ENCODE results near the gene LNX2. TPM values are rescaled to one million over a fixed set of nuclear protein-coding genes. Genes with fewer than 3 reads are reported as not detected.

The LNX2 gene
- polyA plus RNA-seq (2014; cell fraction: cytosol; rRNA removed), result 5.9 and 6.0 TPM in 2 replicates
- 2.1 and 2.7 TPM in 2 replicates for polyA plus RNA-seq (2014; cell fraction: nucleus; rRNA removed)

DNA sequence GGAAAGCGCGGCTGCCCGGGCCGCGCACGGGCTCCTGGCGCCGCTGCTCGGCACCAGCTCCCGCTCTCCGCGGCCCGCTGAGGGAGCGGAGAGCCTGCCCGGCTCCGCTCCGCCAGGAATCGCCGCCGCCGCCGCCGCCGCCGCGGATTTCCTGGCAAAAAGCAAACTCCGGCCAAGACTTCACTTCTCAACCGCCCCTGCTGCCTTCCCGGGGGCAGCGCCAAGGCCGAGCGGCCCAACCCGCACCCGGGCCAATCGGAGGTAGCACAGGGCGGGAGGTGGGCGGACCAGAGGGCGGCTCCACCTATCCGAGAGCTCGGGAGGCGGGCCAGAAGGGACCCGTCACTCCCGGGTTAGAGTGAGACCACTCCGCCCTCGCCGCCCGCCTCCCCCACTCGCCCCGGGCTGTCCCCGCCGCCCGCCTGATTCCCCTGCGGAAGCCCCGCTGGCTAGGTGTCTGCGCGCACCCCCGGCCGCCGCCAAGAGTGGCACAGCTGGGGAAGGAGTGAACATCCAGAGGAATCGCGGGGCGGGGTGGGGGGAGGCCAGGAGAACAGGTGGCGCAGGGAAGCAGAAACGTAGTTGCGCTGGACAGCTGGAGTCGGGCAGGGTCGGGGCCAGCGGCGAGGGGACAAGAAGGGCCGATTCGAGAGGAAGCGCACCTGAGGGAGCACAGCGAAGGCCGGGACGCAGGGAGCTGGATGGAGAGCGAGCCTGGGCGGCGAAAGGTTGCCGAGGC is at the start of gene LNX2:
Gene LNX2, minus strand, starts transcription at position 153 of the 739 bp plus-strand sequence. CDS start 38,826 bp downstream, outside the sequence.
- peak; percentile 95 for DNase-seq (ENCODE audit: low spot score)

DNA sequence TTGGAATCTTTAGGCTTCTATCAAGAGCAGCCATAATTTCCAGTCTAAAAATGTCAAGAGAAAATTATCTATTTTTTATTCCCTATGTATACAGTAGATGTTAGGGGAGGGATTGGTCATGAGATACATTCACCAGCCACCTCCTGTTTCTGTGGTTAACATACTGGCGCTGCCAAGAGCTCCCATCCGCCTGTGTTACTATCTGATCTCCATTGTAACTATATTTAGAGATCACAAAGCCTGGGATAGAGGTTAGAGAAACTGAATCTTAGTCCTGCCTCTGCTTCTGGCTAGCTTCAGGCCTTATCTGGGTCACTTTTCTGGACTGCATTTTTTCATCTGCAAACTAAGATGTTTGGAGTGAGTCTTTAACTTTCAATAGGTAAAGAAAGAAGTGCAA is 47.6 kb upstream of the LNX2 start:
- no peak for DNase-seq (ENCODE audit: low spot score)

DNA sequence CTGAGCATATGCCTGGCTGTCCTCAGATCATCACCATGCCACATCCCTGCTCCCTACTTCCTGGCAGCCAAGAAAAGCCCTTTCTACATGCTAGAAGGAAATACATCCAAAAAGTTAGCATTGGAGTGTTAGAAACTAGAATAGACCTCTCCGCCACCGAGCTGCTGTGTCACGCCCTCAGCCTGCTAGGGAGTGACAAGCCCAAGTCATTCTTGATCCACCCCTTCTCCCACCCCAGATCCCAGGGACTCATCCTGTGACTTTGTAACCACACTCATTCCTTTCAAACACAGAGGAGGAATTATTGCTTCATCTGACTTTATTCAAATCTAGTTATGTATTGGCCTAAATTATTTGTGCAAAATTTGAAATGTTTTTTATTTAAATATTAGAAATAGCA is 46.6 kb upstream of the LNX2 start:
- DNase-seq (ENCODE audit: low spot score), result no peak

DNA sequence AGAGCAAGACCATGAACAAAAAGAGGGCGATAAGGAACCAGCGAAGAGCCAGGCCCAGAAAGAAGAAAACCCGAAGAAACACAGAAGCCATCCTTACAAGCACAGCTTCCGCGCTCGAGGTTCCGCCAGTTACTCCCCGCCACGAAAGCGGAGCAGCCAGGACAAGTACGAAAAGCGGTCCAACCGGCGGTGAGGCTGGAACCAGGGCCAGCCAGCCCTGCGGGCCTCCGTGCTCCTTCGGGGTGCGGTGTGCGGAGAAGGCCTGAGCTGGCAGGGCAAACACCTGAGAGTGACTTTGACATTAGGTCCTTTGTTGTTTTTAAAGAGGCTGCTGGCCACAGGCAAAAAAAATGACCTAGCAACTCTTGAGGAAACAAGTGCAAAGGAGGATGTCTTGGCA is 45.4 kb upstream of the LNX2 start:
- no peak for DNase-seq (ENCODE audit: low spot score)

DNA sequence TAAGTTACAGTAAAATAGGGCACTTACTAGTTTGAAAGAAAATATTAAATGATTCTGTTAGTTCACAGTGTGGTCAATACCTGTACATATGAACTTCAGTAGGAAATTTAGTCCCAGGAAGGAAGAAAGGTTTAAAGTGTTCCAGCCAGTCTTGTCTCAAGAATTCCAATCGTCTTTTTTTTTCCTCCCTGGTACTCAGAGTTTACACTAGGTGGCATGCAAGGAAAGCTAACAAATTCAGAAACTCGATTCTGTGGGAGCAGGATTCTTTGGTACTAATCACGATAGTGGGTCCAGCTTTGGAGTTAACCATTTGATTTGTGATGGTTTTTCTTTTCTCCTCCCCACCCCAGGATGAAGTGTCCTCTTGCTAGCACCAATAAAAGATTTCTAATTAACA is 45.0 kb upstream of the LNX2 start:
- DNase-seq (ENCODE audit: low spot score), result no peak

DNA sequence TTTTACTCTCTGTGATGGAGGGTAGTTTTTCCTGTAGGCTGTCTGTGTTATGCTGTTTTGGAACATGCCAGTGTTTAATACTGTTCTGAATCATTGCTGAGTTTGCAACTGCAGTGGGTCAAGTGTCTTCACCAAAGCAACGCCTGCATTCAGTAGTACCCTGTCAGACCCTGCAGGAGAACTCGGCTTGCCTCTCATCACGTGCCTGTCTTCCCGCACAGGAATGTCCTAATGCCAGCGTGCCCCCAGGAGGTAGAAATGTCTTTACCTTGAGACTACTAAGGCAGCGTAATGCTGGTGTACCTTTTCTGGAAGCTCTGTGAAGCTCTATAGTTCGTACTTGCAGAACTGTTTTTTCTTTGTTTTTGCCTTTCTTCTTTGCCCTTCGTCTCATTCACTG is 43.6 kb upstream of the LNX2 start:
- no peak for DNase-seq (ENCODE audit: low spot score)

DNA sequence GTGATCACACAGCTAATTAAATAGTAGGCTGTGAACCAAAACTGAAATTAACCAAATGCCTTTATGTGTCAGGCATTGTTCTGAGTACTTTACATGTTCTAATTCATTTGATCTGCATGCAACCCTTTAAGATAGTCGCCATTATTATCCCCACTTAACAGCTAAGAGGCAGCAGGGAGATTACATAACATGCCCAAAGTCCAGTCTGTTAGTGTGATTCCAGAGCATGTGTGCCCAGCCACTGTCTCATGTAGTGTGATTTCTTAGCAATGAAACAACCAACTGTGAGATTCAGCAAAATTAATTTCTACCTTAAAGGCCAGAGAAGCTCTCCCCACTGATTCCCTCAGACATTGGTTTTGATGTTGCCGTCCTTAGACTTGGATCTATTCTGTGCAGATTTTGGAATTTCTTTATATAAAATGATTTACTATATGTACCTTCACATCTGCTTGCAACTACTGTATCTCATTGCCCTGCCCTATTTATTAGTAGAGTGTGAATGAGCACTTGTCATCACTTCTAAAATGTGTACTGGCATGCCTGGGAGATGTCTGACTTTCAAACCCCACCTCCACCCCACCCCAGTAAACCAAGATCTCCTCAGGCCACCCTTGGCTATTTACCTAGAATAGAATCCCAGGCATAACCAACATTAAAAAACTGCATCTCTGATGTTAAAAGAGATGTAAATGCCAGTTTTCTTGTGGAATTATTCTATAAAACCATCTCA is 42.6 kb upstream of the LNX2 start:
- DNase-seq (ENCODE audit: low spot score), result no peak

DNA sequence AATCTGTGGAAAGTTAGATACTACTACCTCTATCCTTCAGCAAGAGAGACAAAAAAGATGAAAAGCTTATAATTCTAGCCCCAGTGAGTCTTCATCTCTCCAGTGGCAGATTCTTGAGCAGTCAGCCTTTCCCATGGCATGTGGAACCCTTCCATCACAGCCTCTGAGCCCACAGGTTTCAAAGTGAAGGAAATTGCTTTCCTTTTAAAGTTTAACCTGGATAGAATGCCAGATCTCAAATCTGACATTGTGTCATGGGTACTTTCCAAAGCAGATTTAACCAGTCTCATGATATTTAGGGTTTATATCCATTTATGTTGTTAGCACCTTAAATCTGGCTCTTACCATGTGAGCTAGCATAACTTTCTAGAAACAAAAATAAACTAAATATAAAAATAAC is 40.7 kb upstream of the LNX2 start:
- DNase-seq (ENCODE audit: low spot score), result no peak

DNA sequence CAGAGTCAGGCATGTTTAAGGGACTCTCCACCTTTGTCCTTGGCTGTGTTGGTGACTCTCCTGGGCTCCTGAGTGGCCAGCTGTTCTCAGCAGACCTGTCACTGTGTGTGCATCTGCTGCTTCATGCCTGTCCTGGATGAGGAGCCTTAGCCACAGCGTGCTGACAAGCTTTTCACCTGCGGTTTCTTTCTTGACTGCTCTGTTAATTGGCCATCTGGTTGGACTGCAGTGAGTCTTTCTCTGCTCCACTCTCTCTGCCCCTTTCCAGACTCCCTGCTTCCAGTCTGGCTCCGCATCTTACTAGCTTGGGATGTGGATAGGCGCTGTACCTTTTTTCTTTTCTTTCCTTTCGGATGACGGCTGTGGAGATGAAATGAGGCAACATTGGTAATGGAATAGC is 40.2 kb upstream of the LNX2 start:
- DNase-seq (ENCODE audit: low spot score), result no peak

DNA sequence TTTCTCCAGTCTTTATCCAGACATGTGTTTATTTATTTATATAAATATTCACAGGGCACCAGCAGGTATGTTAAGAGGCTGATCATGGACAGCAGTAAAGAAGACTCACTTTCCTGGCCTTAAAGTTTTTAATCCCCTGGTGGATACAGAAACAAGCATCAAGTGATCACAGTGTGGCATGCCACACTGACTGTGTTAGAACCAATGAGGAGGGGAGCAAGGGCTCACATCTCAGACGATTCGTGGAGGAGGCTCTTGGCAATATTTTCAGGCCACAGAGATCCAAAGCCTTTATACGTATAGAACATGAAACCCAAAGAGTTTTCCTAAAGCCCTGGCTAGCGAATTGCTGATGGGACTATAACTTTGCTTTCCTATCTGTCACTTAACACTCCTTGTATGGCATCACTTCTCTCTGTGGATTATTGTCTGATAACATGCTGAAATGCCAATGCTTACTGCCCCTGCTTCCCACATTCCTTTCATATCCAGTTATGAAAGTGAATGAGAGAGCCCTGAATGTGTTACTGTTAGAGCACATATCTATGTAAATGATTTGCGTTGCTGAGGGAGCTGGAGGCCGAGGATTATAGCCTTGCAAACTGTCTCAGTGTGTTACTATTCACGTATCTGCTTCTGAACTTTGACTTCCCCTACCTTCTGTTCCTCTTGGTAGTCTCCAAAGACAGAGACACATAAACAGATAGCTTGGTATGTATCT is 39.0 kb upstream of the LNX2 start:
- DNase-seq (ENCODE audit: low spot score), result no peak

DNA sequence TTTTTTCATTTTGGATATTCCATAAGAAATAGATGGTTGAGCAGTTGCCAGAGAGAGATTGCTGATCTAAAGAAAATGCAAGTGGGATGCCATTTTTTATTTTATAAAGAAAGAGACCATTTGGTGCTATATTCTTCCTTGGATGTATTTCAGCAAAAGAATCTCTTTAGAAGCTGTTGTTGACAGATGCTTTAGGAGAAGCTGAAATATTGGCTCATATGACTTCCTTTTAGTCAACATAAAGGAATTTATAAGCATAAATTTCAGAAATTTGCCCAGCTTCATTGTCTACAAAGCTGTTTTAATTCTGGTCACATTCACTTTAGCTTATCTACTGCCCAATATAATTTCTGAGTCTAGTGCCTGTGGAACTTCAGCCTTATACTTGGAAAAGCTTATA is 38.2 kb upstream of the LNX2 start:
- DNase-seq (ENCODE audit: low spot score), result no peak

DNA sequence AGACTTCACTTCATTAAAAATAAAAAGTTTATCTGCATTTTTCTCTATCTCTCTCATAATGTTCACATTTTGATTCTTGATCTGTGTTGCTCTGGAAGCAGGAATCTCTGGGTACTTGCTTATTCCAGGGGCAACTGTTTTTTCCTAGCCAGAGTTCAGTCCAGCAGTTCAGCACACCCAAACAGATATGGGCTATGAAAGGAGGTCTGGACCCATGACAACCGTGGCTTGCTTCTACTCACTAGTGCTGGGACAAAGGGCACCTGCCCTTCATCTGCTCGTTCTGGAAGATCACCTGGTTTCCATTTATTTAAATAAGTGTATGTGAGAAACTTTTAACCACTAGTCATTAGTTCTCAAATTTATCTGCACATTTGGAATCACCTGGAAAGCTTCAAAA is 37.4 kb upstream of the LNX2 start:
- DNase-seq (ENCODE audit: low spot score), result no peak

DNA sequence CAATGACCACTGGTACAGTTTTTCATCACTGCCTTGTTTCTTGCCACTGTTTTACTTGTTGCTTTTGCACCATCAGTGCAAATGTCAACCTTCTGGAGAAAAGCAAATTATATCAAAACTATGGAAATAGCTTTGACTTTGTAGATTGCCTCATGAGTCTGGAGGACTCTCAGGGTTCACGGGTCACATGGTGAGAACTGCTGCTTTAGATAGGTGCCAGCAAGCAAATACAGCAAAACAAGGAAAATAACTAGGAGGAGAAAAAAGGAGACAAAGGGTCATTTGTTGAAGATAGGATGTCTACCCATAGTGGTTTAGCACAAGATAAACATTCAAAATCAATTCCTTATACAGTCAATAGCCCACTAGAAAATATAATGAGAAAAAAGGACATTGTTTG is 34.5 kb upstream of the LNX2 start:
- DNase-seq (ENCODE audit: low spot score), result no peak

DNA sequence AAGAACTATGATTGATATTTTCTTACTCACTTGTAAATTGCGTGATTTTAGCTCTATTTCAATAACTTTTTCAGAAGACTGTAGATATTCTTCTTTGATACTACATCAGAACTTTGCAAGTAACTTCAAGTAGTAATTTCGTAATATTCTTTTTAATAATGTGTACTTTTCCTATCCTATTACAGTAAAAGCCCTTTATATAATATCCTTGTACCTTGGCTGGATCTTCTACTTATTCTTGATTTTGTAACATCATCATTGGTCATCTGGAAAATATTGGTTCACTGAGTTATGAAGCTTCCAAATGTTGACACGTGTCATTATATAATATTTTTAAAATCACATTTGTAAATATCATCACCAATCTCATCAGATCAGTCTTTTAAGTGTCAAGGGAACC is 33.7 kb upstream of the LNX2 start:
- DNase-seq (ENCODE audit: low spot score), result no peak

DNA sequence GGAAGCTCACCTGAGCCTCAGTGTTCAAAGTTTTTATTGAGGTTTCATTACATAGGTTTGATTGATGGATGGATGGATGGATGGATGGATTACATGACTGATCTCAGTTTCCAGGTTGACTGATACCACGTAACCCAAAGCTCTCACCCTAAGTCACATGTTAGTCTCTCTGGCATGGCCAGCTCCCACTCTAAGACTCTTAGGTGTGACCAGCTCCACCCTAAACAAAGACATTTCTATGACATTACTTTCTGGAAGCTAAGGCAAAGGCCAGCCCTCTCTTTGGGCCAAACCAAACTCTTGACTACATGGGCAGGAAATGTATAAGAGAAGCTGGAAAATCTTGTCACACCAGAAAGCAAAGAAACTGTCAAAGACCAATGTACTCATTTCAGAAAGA is 30.0 kb upstream of the LNX2 start:
- DNase-seq (ENCODE audit: low spot score), result no peak

DNA sequence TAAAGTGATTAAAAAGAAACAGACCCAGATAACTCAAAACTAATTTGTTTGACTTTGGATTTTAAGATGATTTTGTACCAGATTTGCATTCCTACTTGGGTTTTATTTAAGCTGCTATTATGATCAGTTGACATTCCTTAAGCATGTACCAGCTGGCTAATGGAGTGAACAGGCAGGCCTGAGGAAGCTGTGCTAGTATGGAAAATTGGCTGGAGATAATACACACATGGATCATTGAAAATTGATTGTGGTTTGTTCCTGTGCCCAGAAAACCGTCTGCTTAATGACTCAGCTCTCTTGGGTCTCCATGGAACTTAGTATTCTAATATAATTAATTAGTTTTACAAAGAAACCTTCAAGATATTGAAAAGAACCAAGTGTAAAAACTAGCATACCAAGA is 24.0 kb upstream of the LNX2 start:
- no peak for DNase-seq (ENCODE audit: low spot score)

DNA sequence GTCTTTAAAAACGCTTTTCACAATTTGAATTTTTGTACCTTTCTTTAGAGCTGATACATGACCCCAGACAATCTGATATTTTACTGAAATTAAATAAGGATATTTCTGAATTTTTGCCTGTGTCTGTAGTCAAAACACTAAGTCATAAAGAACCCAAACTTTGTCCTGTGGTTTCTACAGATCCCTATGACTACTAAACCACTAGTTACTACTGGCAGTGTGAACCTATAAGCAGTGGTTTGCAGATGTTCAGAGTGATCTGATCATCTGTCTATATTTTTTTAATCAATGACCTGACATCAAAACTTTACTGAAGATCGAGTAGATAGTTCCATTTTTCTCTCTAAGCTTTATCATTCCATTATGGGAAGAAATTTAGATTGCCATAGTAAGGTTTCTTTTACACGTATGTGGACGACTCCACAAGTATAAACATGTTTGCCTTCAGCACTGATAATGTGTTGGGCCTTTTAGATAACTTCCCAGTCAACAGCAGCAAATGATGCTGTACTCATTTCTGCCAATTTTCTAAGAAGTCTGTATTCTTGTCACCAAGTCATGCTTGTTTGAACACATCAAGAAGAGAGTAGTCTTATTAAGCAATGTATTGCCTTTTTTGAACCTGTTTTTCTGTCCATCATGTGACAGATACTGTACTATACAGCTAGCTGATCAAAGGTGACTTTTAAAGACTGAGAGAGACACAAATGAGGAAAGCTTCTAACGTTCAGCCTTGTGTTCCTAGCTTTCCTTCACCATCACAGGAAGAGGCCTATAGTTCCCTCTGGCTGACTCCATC is 23.2 kb upstream of the LNX2 start:
- DNase-seq (ENCODE audit: low spot score), result no peak

DNA sequence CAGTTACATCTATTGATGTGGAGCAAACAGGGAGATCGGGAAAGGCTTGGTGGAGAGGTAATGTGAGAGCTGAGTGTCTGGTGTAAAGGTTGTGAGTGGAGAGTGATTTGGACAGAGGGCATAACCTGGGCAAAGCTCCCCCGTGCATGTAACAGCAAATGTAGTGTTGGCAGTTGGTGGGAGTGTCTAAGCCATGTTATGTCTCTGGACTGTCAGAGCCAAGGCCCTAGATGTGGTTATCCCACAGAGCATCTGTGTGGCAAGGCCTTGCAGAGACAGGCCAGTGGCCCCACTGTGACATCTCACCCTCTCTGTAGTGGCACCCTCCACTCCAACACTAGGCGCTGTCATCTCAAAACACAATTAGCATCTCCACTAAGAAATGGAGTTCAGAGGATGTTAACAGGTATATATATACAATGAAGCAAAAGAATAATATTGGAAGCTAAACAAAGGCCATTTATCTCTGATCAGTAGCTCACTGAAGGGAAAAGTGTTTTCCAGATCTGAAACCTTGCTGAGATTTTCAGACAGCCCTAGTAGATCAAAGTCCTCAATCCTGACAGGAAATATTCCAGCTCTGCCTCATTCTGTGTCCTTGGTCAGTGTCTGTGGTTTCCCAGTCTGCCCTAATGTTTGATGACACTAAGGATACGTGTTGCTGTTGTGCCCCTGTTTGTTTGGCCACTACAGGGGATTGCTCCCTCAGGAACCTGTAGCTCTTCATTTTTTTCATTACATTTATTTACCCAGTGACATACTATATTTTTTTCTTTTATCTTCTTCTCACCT is 21.6 kb upstream of the LNX2 start:
- DNase-seq (ENCODE audit: low spot score), result no peak

DNA sequence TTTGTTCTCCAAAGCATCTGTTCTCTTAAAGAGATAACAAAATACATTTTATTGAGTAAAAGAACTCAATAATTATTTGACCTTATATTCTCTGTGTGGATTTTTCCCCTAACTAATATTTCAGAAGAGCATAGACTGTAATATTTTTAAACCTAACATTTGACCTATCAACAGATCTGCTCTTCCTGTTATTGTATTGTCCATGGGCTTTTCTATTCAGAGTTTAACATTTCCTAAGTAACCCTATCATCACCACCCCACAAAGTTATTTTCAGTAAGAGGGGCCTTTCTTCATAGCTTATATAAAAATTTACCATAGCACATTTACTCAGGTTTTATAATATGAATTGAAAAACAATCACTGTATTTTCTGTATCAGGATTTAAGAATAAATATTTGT is 18.9 kb upstream of the LNX2 start:
- DNase-seq (ENCODE audit: low spot score), result no peak

DNA sequence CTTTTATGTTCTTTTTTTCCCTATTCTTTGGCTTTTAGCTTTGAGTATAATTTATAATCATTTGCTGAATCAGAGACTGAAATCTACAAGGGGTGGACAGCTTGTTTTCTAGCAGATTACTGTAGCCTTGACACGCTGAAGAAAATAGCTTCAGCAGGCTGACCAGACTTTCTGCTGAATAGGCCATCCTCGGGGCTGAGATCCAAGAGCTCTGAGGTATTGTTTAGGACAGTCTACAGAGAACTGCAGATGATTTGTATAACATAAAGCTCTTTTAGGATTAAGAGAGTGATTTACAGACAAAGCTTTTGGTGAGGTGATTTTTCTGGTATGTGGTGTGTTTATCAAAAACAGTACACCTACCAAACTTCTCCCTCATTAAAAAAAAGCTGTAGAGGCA is 18.2 kb upstream of the LNX2 start:
- DNase-seq (ENCODE audit: low spot score), result no peak

DNA sequence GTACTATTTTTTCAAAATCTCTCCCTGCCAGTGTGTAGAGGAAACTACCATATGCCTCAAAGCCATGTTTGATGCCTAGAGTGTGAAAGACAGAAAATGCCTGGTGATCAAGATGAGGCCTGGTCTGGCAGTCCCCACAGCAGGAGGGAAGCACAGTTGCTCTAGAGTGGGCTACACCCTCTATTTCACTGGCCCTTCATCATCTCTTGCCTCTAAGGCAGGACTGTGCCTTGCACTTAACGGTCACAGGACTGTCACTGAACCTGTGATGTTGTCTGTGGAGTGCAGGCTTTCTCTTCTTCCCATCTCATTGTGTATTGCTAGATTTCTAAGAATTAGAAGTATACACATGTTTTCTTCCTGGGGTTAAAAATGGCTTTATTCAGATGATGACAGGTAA is 17.7 kb upstream of the LNX2 start:
- DNase-seq (ENCODE audit: low spot score), result no peak
